Colonic mucosa (tissue), 4 donors: ENCODE measurements around the gene FRMPD1. TPM values are rescaled to one million over a fixed set of nuclear protein-coding genes. Genes with fewer than 3 reads are reported as not detected.

Experiments
- DNase-seq: peaks from one replicate; pipeline ENCODE4 v3.0.0-alpha.2; 2020
- H3K27ac ChIP-seq: fragments of 200-600 bp; one replicate; pipeline ENCODE4 v1.8.0; 2021
- H3K27me3 ChIP-seq: fragments of 200-600 bp; one replicate; pipeline ENCODE4 v1.8.0; 2021
- H3K36me3 ChIP-seq: fragments of 200-600 bp; one replicate; pipeline ENCODE4 v1.8.0; 2021
- H3K4me1 ChIP-seq: fragments of 200-600 bp; one replicate; pipeline ENCODE4 v1.8.0; 2021; ENCODE audit warnings: mild to moderate bottlenecking
- H3K4me3 ChIP-seq: fragments of 200-600 bp; one replicate; pipeline ENCODE4 v1.8.0; 2021
- H3K9ac ChIP-seq, 2 donors: one replicate each; pipeline ENCODE4 v1.7.0; 2013; ENCODE audit warnings: control low read depth in 2 of 2, low read depth in 2 of 2, low read length in 2 of 2
- H3K9me3 ChIP-seq: fragments of 200-600 bp; one replicate; pipeline ENCODE4 v1.8.0; 2021
- CTCF ChIP-seq: fragments of 200-600 bp; IDR thresholded peaks from one replicate; pipeline ENCODE4 v1.8.0; 2022; ENCODE audit warnings: antibody characterized with exemption, mild to moderate bottlenecking
- intact Hi-C: fragments of 100-400 bp; cut with DNase I; formaldehyde crosslinking; loops from one replicate; pipeline ENCODE4 v1.14.1; 2022
- total RNA-seq, 2 donors: library from RNA; stranded (reverse); fragmentation: NEBNext Ultra II Directional in 1 of 2; extraction: Animal tissue kit (Norgen Biotek cat#: 25700) in 1 of 2; gene quantifications; one replicate each; pipeline ENCODE4 v1.2.1, GENCODE V29; 2021
- donor health status: healthy.
- donor health status: DM: no; HTN: no; CAD: no.
- donor health status: DM: no; HTN: no; CAD: no.

FRMPD1 gene
- total RNA-seq, 2 donors from 2014 or later = 0.08 to 0.35 TPM

GRCh38 chr9:37652261-37652660 lies 1.5 kb downstream of the FRMPD1 start:
- no peak for DNase-seq
- Histone ChIP-seq H3K4me1 (peaks cover 5% of the 10 kb centered on the region), H3K9ac (no peak overlapping the region), H3K27me3 (peaks cover 20% of the 10 kb centered on the region), H3K36me3 (no peaks in the 10 kb centered on the region), H3K9me3 (no peaks in the 10 kb centered on the region), H3K4me3 (no peak overlapping the region), H3K27ac (no peak overlapping the region)
- intact Hi-C loops = no loop called here
- TF ChIP-seq CTCF = no peak

- peaks cover 5% of the 10 kb centered on the region for H3K4me1 ChIP-seq
- no peaks in the 10 kb centered on the region for H3K9me3 ChIP-seq
- no peak overlapping the region for H3K27ac ChIP-seq
- no peak overlapping the region for H3K9ac ChIP-seq
- intact Hi-C loops = no loop called here
- no peaks in the 10 kb centered on the region for H3K36me3 ChIP-seq
- no peak for TF ChIP-seq CTCF
- DNase-seq = no peak
- H3K4me3 ChIP-seq = no peak overlapping the region
- H3K27me3 ChIP-seq = peaks cover 20% of the 10 kb centered on the region
Observed at GRCh38 chr9:37653385-37653784, 2.6 kb downstream of the FRMPD1 start.

- peaks cover 8% of the 10 kb centered on the region for H3K27me3 ChIP-seq
- intact Hi-C loops = no loop called here
- TF ChIP-seq CTCF = no peak
- no peak overlapping the region for H3K9ac ChIP-seq
- H3K27ac ChIP-seq = no peak overlapping the region
- H3K9me3 ChIP-seq = no peaks in the 10 kb centered on the region
- H3K4me3 ChIP-seq = no peak overlapping the region
- DNase-seq = no peak
- no peaks in the 10 kb centered on the region for H3K4me1 ChIP-seq
- no peaks in the 10 kb centered on the region for H3K36me3 ChIP-seq
Observed at GRCh38 chr9:37656936-37657335, 6.2 kb downstream of the FRMPD1 start.

GRCh38 chr9:37660691-37661090 lies 9.9 kb downstream of the FRMPD1 start:
- Histone ChIP-seq H3K36me3 (no peaks in the 10 kb centered on the region), H3K27ac (no peak overlapping the region), H3K4me1 (no peaks in the 10 kb centered on the region), H3K9me3 (no peaks in the 10 kb centered on the region), H3K9ac (no peak overlapping the region), H3K4me3 (no peak overlapping the region), H3K27me3 (no peaks in the 10 kb centered on the region)
- TF ChIP-seq CTCF = no peak
- intact Hi-C loops = no loop called here
- DNase-seq = no peak

GRCh38 chr9:37663926-37664325 lies 13.2 kb downstream of the FRMPD1 start:
- no peaks in the 10 kb centered on the region for H3K9me3 ChIP-seq
- H3K27me3 ChIP-seq = no peaks in the 10 kb centered on the region
- intact Hi-C loops = no loop called here
- no peaks in the 10 kb centered on the region for H3K4me1 ChIP-seq
- no peak overlapping the region for H3K4me3 ChIP-seq
- H3K27ac ChIP-seq = no peak overlapping the region
- no peak overlapping the region for H3K9ac ChIP-seq
- no peaks in the 10 kb centered on the region for H3K36me3 ChIP-seq
- no peak for TF ChIP-seq CTCF
- no peak for DNase-seq

GRCh38 chr9:37667706-37668105 lies 17.0 kb downstream of the FRMPD1 start:
- no peak for TF ChIP-seq CTCF
- H3K27me3 ChIP-seq = no peaks in the 10 kb centered on the region

More at GRCh38 chr9:37667706-37668105, 17.0 kb downstream of the FRMPD1 start:
- no peak overlapping the region for H3K27ac ChIP-seq
- intact Hi-C loops = no loop called here
- no peak overlapping the region for H3K9ac ChIP-seq
- DNase-seq = no peak
- H3K36me3 ChIP-seq = no peaks in the 10 kb centered on the region
- H3K9me3 ChIP-seq = no peaks in the 10 kb centered on the region
- H3K4me1 ChIP-seq = no peaks in the 10 kb centered on the region
- no peak overlapping the region for H3K4me3 ChIP-seq
